DND-41 (cell line): ENCODE results near the gene SAMD4A.

ENCODE experiments used
- CTCF ChIP-seq: IDR thresholded peaks from 2 replicates; pipeline ENCODE4 v1.5.1; 2012; ENCODE audit warnings: borderline replicate concordance, low read length, moderate library complexity, mild to moderate bottlenecking; ENCODE audit not compliant: poor library complexity, severe bottlenecking; ENCODE audit errors: extremely low read depth
- EZH2 ChIP-seq: IDR thresholded peaks from 3 replicates; pipeline ENCODE4 v1.6.1; 2012; ENCODE audit warnings: borderline replicate concordance, low read depth, mild to moderate bottlenecking, moderate library complexity, low read length, inconsistent platforms; ENCODE audit not compliant: severe bottlenecking

GRCh38 chr14:54794159-54794558 is 227.2 kb downstream of the SAMD4A start:
- TF ChIP-seq CTCF (no peak), EZH2 (no peak)
